H1 (cell line): ENCODE measurements around the gene MTRFR. TPM values are rescaled to one million over a fixed set of nuclear protein-coding genes. Genes with fewer than 3 reads are reported as not detected.

Source experiments
- CTCF ChIA-PET: fragments of 300-600 bp; sonication (Branson Sonifier 250); formaldehyde crosslinking; loops from one replicate; lab custom pipeline; 2021; ENCODE audit not compliant: partially characterized antibody; lab: Charles Lee
- POLR2A ChIA-PET: fragments of 300-600 bp; sonication (Branson Sonifier 250); formaldehyde crosslinking; loops from one replicate; lab custom pipeline; 2021; ENCODE audit warnings: inconsistent platforms; ENCODE audit not compliant: partially characterized antibody; lab: Charles Lee
- DNase-seq, 2 experiments: peaks; one replicate each; pipeline versions ENCODE4 v3.0.0 to v3.0.0-alpha.2; 2010 to 2022; ENCODE audit warnings: low spot score in 2 of 2, low read depth in 1 of 2, mixed read lengths in 1 of 2
- FAIRE-seq: peaks from 2 replicates; lab custom pipeline; 2011; peaks lifted over from hg19 to GRCh38; lab: Jason Lieb, UNC
- H2AFZ ChIP-seq: 2 replicates; pipeline ENCODE4 v1.8.1; 2012; ENCODE audit warnings: low read length, inconsistent platforms
- H2AK5ac ChIP-seq: 2 replicates; pipeline ENCODE4 v1.6.1; 2013; ENCODE audit warnings: low read depth, low read length
- H2BK120ac ChIP-seq: replicated peaks from 2 replicates; pipeline ENCODE3; 2013; ENCODE audit warnings: low read depth, low read length, inconsistent platforms
- H2BK12ac ChIP-seq: 2 replicates; pipeline ENCODE4 v1.6.1; 2013; ENCODE audit warnings: low read depth, low read length
- H2BK15ac ChIP-seq: 2 replicates; pipeline ENCODE4 v1.6.1; 2013; ENCODE audit warnings: low read length
- H2BK20ac ChIP-seq: 2 replicates; pipeline ENCODE4 v1.6.1; 2013; ENCODE audit warnings: low read length
- H2BK5ac ChIP-seq: 2 replicates; pipeline ENCODE4 v1.6.1; 2013; ENCODE audit warnings: low read depth, low read length
- H3K14ac ChIP-seq: 2 replicates; pipeline ENCODE4 v1.6.1; 2013; ENCODE audit warnings: inconsistent platforms; ENCODE audit not compliant: insufficient read length
- H3K18ac ChIP-seq: 2 replicates; pipeline ENCODE4 v1.6.1; 2013; ENCODE audit warnings: low read length; ENCODE audit errors: extremely low read depth
- H3K23ac ChIP-seq: 2 replicates; pipeline ENCODE4 v1.6.1; 2013; ENCODE audit warnings: inconsistent platforms; ENCODE audit not compliant: insufficient read length
- H3K23me2 ChIP-seq: 2 replicates; pipeline ENCODE4 v1.6.1; 2013; ENCODE audit warnings: low read depth, low read length
- H3K27ac ChIP-seq: 2 replicates; pipeline ENCODE4 v1.6.1; 2011; ENCODE audit warnings: low read depth, low read length, inconsistent platforms
- H3K27me3 ChIP-seq, 4 experiments: replicated peaks in 1 of 4; 1 replicate in 1 of 4; 2 replicates in 3 of 4; pipeline versions ENCODE4 v1.6.1 to v1.8.1; 2011 to 2013; ENCODE audit warnings: low read length in 3 of 4, mild to moderate bottlenecking in 3 of 4, inconsistent platforms in 2 of 4, mixed read lengths in 2 of 4, moderate library complexity in 1 of 4; ENCODE audit not compliant: control insufficient read depth in 3 of 4, insufficient read depth in 3 of 4; ENCODE audit errors: extremely low read depth in 1 of 4
- H3K36me3 ChIP-seq, 4 experiments: 2 replicates each; pipeline versions ENCODE4 v1.6.1 to v1.8.1; 2011 to 2013; ENCODE audit warnings: mild to moderate bottlenecking in 4 of 4, low read length in 3 of 4, moderate library complexity in 2 of 4, control low read depth in 1 of 4, inconsistent platforms in 1 of 4; ENCODE audit not compliant: insufficient read depth in 4 of 4, control insufficient read depth in 2 of 4
- H3K4ac ChIP-seq: replicated peaks from 2 replicates; pipeline ENCODE3; 2013; ENCODE audit warnings: low read length, low read depth, mixed read lengths, inconsistent platforms; ENCODE audit not compliant: insufficient read length
- H3K4me1 ChIP-seq, 4 experiments: replicated peaks in 1 of 4; 1 replicate in 1 of 4; 2 replicates in 3 of 4; pipeline versions ENCODE4 v1.6.1 to v1.8.1; 2011 to 2013; ENCODE audit warnings: low read length in 3 of 4, inconsistent platforms in 2 of 4, mixed read lengths in 1 of 4; ENCODE audit not compliant: insufficient read depth in 4 of 4, control insufficient read depth in 3 of 4
- H3K4me2 ChIP-seq, 2 experiments: 2 replicates each; pipeline versions ENCODE4 v1.6.1 to v1.8.1; 2011 to 2013; ENCODE audit warnings: low read depth in 2 of 2, low read length in 2 of 2, control low read depth in 1 of 2, inconsistent platforms in 1 of 2, mild to moderate bottlenecking in 1 of 2; ENCODE audit not compliant: insufficient read depth in 1 of 2
- H3K4me3 ChIP-seq, 4 experiments: fragments of 200-600, 300-600 bp in 1 of 4; sonication (generic), shearing (Covaris generic), sonication (Bioruptor Twin) in 1 of 4; 2 replicates each; pipeline versions ENCODE4 v1.5.1 to v1.8.1; 2011 to 2016; ENCODE audit warnings: low read length in 4 of 4, low read depth in 3 of 4, control low read depth in 2 of 4, inconsistent platforms in 2 of 4, mild to moderate bottlenecking in 2 of 4, mixed read lengths in 1 of 4, moderate library complexity in 1 of 4; ENCODE audit not compliant: insufficient read depth in 2 of 4; ENCODE audit errors: extremely low read depth in 1 of 4
- H3K56ac ChIP-seq: replicated peaks from 2 replicates; pipeline ENCODE3; 2013; ENCODE audit warnings: low read depth, mild to moderate bottlenecking, mixed read lengths, low read length, inconsistent platforms; ENCODE audit not compliant: insufficient read length
- H3K79me1 ChIP-seq: 2 replicates; pipeline ENCODE4 v1.6.1; 2013; ENCODE audit warnings: low read depth, low read length, control low read depth
- H3K79me2 ChIP-seq, 2 experiments: 2 replicates each; pipeline versions ENCODE4 v1.6.1 to v1.8.1; 2012 to 2013; ENCODE audit warnings: low read length in 2 of 2, mild to moderate bottlenecking in 2 of 2, inconsistent platforms in 1 of 2; ENCODE audit not compliant: insufficient read depth in 2 of 2, control insufficient read depth in 1 of 2
- H3K9ac ChIP-seq, 4 experiments: replicated peaks in 1 of 4; 1 replicate in 1 of 4; 2 replicates in 3 of 4; pipeline versions ENCODE4 v1.6.1 to v1.8.1; 2011 to 2013; ENCODE audit warnings: low read depth in 3 of 4, low read length in 3 of 4, control low read depth in 2 of 4, mild to moderate bottlenecking in 2 of 4, moderate library complexity in 2 of 4, inconsistent platforms in 1 of 4; ENCODE audit errors: extremely low read depth in 1 of 4
- H3K9me3 ChIP-seq, 2 experiments: 2 replicates each; pipeline versions ENCODE4 v1.6.1 to v1.8.1; 2012 to 2013; ENCODE audit warnings: mild to moderate bottlenecking in 2 of 2, moderate library complexity in 2 of 2, control low read depth in 1 of 2, inconsistent platforms in 1 of 2, low read depth in 1 of 2, low read length in 1 of 2, mixed read lengths in 1 of 2; ENCODE audit not compliant: insufficient read depth in 2 of 2
- H4K20me1 ChIP-seq, 2 experiments: replicated peaks in 1 of 2; 2 replicates each; pipeline versions ENCODE3 to v1.8.1; 2011 to 2013; ENCODE audit warnings: inconsistent platforms in 2 of 2, low read length in 2 of 2, mild to moderate bottlenecking in 1 of 2; ENCODE audit not compliant: insufficient read depth in 2 of 2, control insufficient read depth in 1 of 2
- H4K5ac ChIP-seq: 2 replicates; pipeline ENCODE4 v1.6.1; 2013; ENCODE audit warnings: low read length, low read depth, mixed read lengths, inconsistent platforms; ENCODE audit not compliant: insufficient read length
- H4K8ac ChIP-seq: 2 replicates; pipeline ENCODE4 v1.8.0; 2013; ENCODE audit warnings: mild to moderate bottlenecking, moderate library complexity, low read length, inconsistent platforms; ENCODE audit not compliant: insufficient read depth; ENCODE audit errors: extremely low read depth
- H4K91ac ChIP-seq: replicated peaks from 2 replicates; pipeline ENCODE3; 2013; ENCODE audit warnings: low read length, mixed read lengths, inconsistent platforms; ENCODE audit not compliant: insufficient read length
- CHD1 ChIP-seq: IDR thresholded peaks from 2 replicates; pipeline ENCODE4 v1.6.1; 2012; ENCODE audit warnings: low read depth, low read length, improper control_type of control experiment
- POLR2AphosphoS5 ChIP-seq: IDR thresholded peaks from 2 replicates; pipeline ENCODE4 v1.6.1; 2011; ENCODE audit warnings: low read depth, low read length
- SAP30 ChIP-seq: fragments of 300-600 bp; sonication (generic); IDR thresholded peaks from 2 replicates; pipeline ENCODE4 v1.7.1; 2012; ENCODE audit warnings: low read length, moderate library complexity, mild to moderate bottlenecking, inconsistent platforms; ENCODE audit not compliant: insufficient read depth, insufficient replicate concordance
- SUZ12 ChIP-seq: fragments of 200-600 bp; sonication (generic); IDR thresholded peaks from 2 replicates; pipeline ENCODE4 v1.6.1; 2012; ENCODE audit warnings: mild to moderate bottlenecking, inconsistent platforms, low read length, moderate library complexity, mixed read lengths
- TAF1 ChIP-seq: IDR thresholded peaks from 2 replicates; pipeline ENCODE4 v1.6.1; 2011; ENCODE audit warnings: mild to moderate bottlenecking, low read depth, low read length
- TAF7 ChIP-seq: optimal IDR thresholded peaks from 2 replicates; pipeline ENCODE3; 2011; ENCODE audit warnings: low read depth, mild to moderate bottlenecking, inconsistent platforms, low read length, moderate library complexity, borderline replicate concordance
- TCF12 ChIP-seq: IDR thresholded peaks from 2 replicates; pipeline ENCODE4 v1.6.1; 2011; ENCODE audit warnings: low read depth, mild to moderate bottlenecking, low read length
- YY1 ChIP-seq: IDR thresholded peaks from 2 replicates; pipeline ENCODE4 v1.6.1; 2011; ENCODE audit warnings: low read depth, mild to moderate bottlenecking, low read length
- WGBS, 2 experiments: shearing (Covaris generic) in 1 of 2; methylation state at CpG; one replicate each; pipeline versions ENCODE4 v1.1.6 to v1.1.7; 2013 to 2015; ENCODE audit warnings: low lambda C conversion rate in 2 of 2, mixed read lengths in 2 of 2, inconsistent platforms in 1 of 2, low coverage in 1 of 2, missing lambda C conversion rate in 1 of 2; ENCODE audit not compliant: insufficient replicate concordance in 2 of 2, insufficient coverage in 1 of 2, insufficient read length in 1 of 2; ENCODE audit errors: extremely low coverage in 1 of 2, missing lambda C conversion rate in 1 of 2; 5-methylcytosine and 5-hydroxymethylcytosine counted together
- polyA plus RNA-seq, 7 experiments: library from polyadenylated mRNA; depleted of rRNA in 3 of 7; stranded (reverse) in 5 of 7; unstranded in 2 of 7; fragments of >200 nt in 5 of 7; fragments of 200-250 nt in 2 of 7; gene quantifications; 1 replicate in 5 of 7; 2 replicates in 1 of 7; 4 replicates in 1 of 7; pipeline versions ENCODE4 v1.2.1 to v1.2.3, GENCODE V29; 2011 to 2013; ENCODE audit warnings: missing spikeins in 2 of 7, mixed read lengths in 2 of 7
- total RNA-seq: library from RNA; stranded (reverse); fragmentation: NEBNext Ultra II Directional; extraction: Animal tissue kit (Norgen Biotek cat#: 25700); gene quantifications from 2 replicates; pipeline ENCODE4 v1.2.1, GENCODE V29; 2021
- TF ChIP-seq, protein P1 (sequence below): IDR thresholded peaks from 2 replicates; pipeline ENCODE4 v1.6.1; 2012; ENCODE audit warnings: low read length, inconsistent platforms

MTRFR gene
- total and polyA plus RNA-seq, 2 of the 8 experiments (the other 6 are each of a cell fraction or from before 2014, with no cell fraction given): 9.2 to 12.9 TPM

DNA sequence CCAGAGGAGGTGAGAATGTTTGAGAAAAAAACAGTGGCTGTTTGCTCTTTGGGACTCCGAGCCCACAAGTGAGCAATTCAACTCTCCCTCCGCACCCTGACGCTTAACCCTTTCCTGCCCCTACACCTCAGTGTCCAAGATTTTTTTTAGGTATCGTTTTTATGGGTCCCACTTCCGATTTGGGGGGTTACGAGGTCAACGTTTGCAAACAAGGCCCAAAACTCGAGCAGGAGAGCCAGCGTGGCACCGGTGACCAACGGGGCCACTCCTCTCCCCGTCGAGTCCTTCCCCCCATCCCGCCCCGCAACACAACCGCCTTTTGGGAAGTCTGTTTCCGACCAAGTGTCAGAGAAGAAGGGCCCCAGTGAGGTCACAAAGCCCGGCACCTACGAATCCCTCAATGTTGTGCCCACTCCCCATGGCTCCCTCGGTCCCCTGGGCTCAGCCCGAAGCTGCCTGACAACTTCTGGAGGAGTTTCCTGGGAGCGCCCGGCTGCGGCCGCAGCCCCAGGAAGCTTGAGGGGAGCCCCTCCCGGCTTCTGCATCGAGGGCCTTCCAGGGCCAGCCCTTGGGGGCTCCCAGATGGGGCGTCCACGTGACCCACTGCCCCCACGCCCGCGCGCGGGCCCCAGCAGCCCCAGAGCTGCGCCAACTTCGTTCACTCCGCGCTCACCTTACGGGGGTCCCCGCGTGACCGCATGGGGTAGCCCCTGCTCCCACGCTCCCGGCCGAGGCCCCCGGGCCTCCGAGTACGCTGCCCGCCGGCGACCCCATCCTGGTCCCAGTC, 37.2 kb downstream of the MTRFR start:
- Histone ChIP-seq H3K4me3 (peak overlapping the region; percentile 75 to 94 (median 88)), H3K36me3 (peaks cover 0 to 13% (median 9%) of the 10 kb centered on the region in 4 experiments; a peak in 6 of 8 replicates), H3K14ac (no peak overlapping the region), H3K27me3 (no peaks in the 10 kb centered on the region), H2AK5ac (0 out of 2 replicates have a peak overlapping the region, but pooled peaks have one; percentile 71), H3K23me2 (peaks cover 9% of the 10 kb centered on the region), H3K27ac (peak overlapping the region; percentile 85), H3K4me2 (peak overlapping the region; percentile 93 to 96), H4K20me1 (peaks cover 8% of the 10 kb centered on the region in 2 experiments), H4K8ac (peak overlapping the region; percentile 87; the same call in 1 of the 2 replicates), H4K91ac (peak overlapping the region; percentile 35), H2BK120ac (no peak overlapping the region), H2BK5ac (peak overlapping the region; percentile 88), H3K9me3 (no peaks in the 10 kb centered on the region), H3K56ac (peak overlapping the region; percentile 83), H3K18ac (peak overlapping the region; percentile 93), H3K4ac (peak overlapping the region; percentile 55), H3K23ac (no peak overlapping the region), H2BK20ac (no peak overlapping the region), H4K5ac (peak overlapping the region; percentile 83), H3K79me2 (peaks cover 0 to 55% of the 10 kb centered on the region in 2 experiments; a peak in 2 of 4 replicates), H3K79me1 (peaks cover 6% of the 10 kb centered on the region), H3K9ac (peak overlapping the region; percentile 88 to 98 (median 91)), H2AFZ (no peak overlapping the region), H3K4me1 (peaks cover 2 to 17% (median 13%) of the 10 kb centered on the region in 4 experiments), H2BK15ac (no peak overlapping the region), H2BK12ac (0 out of 2 replicates have a peak overlapping the region, but pooled peaks have one; percentile 12)
- ChIA-PET POLR2A (interaction anchor here (0.9 to 5.2 kb wide), 19 partner anchors 8 to 332 kb away, joined by 3 to 42 read pairs (median 4); partner anchors contain the start of genes DDX55, KMT5A, MPHOSPH9 and MTRFR), CTCF (interaction anchor here (0.6 to 1.3 kb wide), 4 partner anchors 9 to 402 kb away, joined by 3 to 4 read pairs (median 4); partner anchors contain the start of gene MTRFR)
- DNase-seq: peak in 1 of 2 experiments; percentile 59
- no peak for FAIRE-seq
- 3% methylated on average over 36 of the region's 51 CpGs; no CpG with 5 or more reads in 1 of the 2 experiments for WGBS, 2 experiments
- TF ChIP-seq SAP30 (peak; percentile 8), TAF1 (peak; percentile 16), CHD1 (0 out of 2 replicates have a peak, but pooled peaks have one; percentile 30), YY1 (no peak), TAF7 (peak; percentile 59), POLR2AphosphoS5 (0 out of 2 replicates have a peak, but pooled peaks have one; percentile 1), SUZ12 (no peak), TCF12 (no peak)
- TF ChIP-seq, protein P1, sequence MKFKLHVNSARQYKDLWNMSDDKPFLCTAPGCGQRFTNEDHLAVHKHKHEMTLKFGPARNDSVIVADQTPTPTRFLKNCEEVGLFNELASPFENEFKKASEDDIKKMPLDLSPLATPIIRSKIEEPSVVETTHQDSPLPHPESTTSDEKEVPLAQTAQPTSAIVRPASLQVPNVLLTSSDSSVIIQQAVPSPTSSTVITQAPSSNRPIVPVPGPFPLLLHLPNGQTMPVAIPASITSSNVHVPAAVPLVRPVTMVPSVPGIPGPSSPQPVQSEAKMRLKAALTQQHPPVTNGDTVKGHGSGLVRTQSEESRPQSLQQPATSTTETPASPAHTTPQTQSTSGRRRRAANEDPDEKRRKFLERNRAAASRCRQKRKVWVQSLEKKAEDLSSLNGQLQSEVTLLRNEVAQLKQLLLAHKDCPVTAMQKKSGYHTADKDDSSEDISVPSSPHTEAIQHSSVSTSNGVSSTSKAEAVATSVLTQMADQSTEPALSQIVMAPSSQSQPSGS: 0 out of 2 replicates have a peak, but pooled peaks have one; percentile 31
